Cardiac fibroblast (primary cell): ENCODE measurements around the gene PLAC8L1.
"Not testable (repeated sequence)": the region's sequence is repeated elsewhere in the genome, so short reads cannot be mapped to it uniquely, and the experiment has no call there.

Source experiments
- DNase-seq, 2 donors: peaks; one replicate each; pipeline versions ENCODE4 v3.0.0 to v3.0.0-alpha.2; 2010; ENCODE audit warnings: low read depth in 2 of 2
- H3K4me3 ChIP-seq, 2 donors: replicated peaks in 1 of 2; 1 replicate in 1 of 2; 2 replicates in 1 of 2; pipeline ENCODE4 v1.5.1; 2011; ENCODE audit warnings: low read depth in 2 of 2, low read length in 2 of 2, mild to moderate bottlenecking in 2 of 2, moderate library complexity in 1 of 2
- CTCF ChIP-seq: IDR thresholded peaks from one replicate; pipeline ENCODE4 v1.5.1; 2011; ENCODE audit warnings: low read depth, mild to moderate bottlenecking, low read length, inconsistent platforms

The PLAC8L1 gene

DNA sequence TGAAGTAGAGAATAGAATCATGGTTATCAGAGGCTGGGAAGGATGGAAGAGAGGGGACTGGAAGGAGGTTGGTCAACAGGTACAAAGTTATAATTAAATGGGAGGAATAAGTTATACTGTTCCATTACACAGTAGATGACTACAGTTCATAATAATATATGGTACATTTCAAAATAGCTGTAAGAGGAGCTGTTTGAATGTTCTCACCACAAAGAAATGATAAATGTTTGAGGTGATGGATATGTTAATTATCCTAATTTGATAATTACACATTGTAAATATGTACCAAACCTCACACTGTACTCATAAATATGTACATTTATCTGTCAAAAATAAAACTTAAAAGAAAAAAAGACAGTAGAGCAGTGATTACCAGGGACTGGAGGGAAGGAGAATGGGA is 12.9 kb upstream of the PLAC8L1 start:
- no peak for DNase-seq
- no peak for TF ChIP-seq CTCF
- no peak overlapping the region for H3K4me3 ChIP-seq

GRCh38 chr5:146117216-146117615 is 11.8 kb upstream of the PLAC8L1 start:
- not testable (repeated sequence) for DNase-seq, H3K4me3 ChIP-seq

- no peak overlapping the region for H3K4me3 ChIP-seq
- TF ChIP-seq CTCF: no peak
- peak; percentile 10 to 12 for DNase-seq
These were observed 11.0 kb upstream of the PLAC8L1 start for GRCh38 chr5:146116361-146116760.

DNA sequence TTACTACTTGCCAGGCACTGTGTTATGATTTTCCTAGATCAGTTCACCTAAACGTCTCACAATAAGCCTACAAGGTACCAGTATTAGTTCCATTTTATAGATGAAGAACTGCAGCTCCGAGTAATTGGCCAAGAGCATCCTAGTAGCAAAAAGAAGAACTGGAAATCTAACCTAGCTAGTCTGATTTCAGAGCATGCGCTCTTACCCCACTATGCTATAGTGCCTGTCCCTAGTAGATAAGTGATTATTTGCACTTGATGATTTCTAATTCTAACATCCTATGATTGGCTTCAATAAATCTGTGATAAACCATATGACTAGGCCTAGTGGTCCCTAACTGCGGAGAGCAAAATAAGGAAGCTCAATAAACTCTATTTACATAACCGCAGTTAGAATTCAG is 7.1 kb upstream of the PLAC8L1 start:
- TF ChIP-seq CTCF: no peak
- H3K4me3 ChIP-seq: no peak overlapping the region
- no peak for DNase-seq

- no peak overlapping the region for H3K4me3 ChIP-seq
- no peak for DNase-seq
These were observed 6.0 kb upstream of the PLAC8L1 start for GRCh38 chr5:146111409-146111808.

DNA sequence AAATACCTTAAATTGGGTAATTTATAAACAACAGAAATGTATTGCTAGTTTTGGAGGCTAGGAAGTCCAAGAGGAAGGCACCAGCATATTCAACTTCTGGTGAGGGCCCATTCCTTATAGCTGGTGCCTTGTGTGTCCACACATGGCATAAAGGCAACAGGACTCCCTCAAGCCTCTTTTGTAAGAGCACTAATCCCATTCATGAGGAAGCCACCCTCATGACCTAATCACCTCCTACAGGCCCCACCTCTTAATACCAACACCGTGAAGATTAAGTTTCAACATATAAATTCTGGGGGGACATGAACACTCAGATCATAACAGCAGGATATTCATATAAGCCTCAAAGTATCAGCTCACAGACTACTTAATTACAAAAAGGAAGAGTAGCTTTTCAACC is 4.0 kb upstream of the PLAC8L1 start:
- no peak for DNase-seq
- TF ChIP-seq CTCF: no peak
- H3K4me3 ChIP-seq: no peak overlapping the region

More at GRCh38 chr5:146111409-146111808, 6.0 kb upstream of the PLAC8L1 start:
- TF ChIP-seq CTCF: no peak

- not testable (repeated sequence) for H3K4me3 ChIP-seq, DNase-seq
These were observed 3.5 kb upstream of the PLAC8L1 start for GRCh38 chr5:146108870-146109269.

DNA sequence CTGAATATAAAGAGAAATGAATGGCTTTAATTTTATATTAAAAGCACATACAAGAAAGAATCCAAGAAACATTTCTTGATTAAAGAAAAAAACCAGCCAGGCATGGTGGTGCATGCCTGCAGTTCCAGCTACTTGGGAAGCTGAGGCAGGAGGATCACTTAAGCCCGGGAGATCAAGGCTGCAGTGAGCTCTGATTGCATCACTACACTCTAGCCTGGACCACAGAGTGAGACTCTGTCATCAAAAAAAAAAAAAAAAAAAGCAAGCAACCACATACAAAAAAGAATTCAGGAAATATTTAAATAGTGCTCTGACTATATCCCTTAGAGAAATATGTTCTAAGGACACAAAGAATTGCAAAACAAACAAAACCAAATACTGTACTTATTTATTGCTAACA is 2.5 kb upstream of the PLAC8L1 start:
- peak; percentile 37 to 55 for DNase-seq
- no peak for TF ChIP-seq CTCF
- H3K4me3 ChIP-seq: no peak overlapping the region
